PC-3 (cell line): ENCODE measurements around the gene KSR2.
"Not testable (repeated sequence)": the region's sequence is repeated elsewhere in the genome, so short reads cannot be mapped to it uniquely, and the experiment has no call there.

Experiments
- EZH2 ChIP-seq: fragments of 300-600 bp; sonication (generic); IDR thresholded peaks from one replicate; pipeline ENCODE4 v1.6.1; 2017; ENCODE audit warnings: antibody characterized with exemption, mild to moderate bottlenecking, low read length; ENCODE audit not compliant: unreplicated experiment
- EZH2phosphoT487 ChIP-seq: fragments of 300-600 bp; sonication (generic); IDR thresholded peaks from 2 replicates; pipeline ENCODE4 v1.6.1; 2018; ENCODE audit warnings: mild to moderate bottlenecking, antibody characterized with exemption, low read length, borderline replicate concordance
- TF ChIP-seq, protein P1 (sequence below): fragments of 300-600 bp; sonication (generic); conservative IDR thresholded peaks from 2 replicates; pipeline ENCODE4 v1.5.1; 2017; ENCODE audit warnings: antibody characterized with exemption, low read depth, mild to moderate bottlenecking, low read length

DNA sequence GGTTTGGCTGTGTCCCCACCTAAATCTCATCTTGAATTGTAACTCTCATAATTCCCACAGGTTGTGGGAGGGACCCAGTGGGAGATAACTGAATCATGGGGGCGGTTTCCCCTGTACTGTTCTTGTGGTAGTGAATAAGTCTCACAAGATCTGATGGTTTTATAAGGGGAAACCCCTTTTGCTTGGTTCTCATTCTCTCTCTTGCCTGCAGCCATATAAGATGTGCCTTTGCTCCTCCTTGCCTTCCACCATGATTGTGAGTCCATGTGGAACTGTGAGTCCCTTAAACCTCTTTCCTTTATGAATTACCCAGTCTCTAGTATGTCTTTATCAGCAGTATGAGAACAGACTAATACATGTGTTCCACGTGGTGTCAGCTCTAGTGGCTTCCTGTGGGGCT lies 31.0 kb upstream of the KSR2 start:
- TF ChIP-seq, protein P1, sequence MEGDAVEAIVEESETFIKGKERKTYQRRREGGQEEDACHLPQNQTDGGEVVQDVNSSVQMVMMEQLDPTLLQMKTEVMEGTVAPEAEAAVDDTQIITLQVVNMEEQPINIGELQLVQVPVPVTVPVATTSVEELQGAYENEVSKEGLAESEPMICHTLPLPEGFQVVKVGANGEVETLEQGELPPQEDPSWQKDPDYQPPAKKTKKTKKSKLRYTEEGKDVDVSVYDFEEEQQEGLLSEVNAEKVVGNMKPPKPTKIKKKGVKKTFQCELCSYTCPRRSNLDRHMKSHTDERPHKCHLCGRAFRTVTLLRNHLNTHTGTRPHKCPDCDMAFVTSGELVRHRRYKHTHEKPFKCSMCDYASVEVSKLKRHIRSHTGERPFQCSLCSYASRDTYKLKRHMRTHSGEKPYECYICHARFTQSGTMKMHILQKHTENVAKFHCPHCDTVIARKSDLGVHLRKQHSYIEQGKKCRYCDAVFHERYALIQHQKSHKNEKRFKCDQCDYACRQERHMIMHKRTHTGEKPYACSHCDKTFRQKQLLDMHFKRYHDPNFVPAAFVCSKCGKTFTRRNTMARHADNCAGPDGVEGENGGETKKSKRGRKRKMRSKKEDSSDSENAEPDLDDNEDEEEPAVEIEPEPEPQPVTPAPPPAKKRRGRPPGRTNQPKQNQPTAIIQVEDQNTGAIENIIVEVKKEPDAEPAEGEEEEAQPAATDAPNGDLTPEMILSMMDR = not testable (repeated sequence)
- not testable (repeated sequence) for TF ChIP-seq EZH2, EZH2phosphoT487
